ENCODE measurements around the gene FTL. TPM values are rescaled to one million over a fixed set of nuclear protein-coding genes. Genes with fewer than 3 reads are reported as not detected.
A peak's percentile ranks its signal among the peaks of the same experiment; 100 is the strongest.

The FTL gene
- total RNA-seq, 1 experiment from 2014 or later, result 2,963 TPM

GRCh38 chr19:49014123-49014869 is 49.2 kb downstream of the FTL start:
- peaks cover 3% of the 10 kb centered on the region; the same call in 1 of the 2 replicates for H3K36me3 ChIP-seq (ENCODE audit: control insufficient read depth, insufficient read depth, low read length)
- BruUV-seq (replicated peaks), result no TSS peak
- Mint-ChIP-seq H3K27me3 (ENCODE audit: insufficient read depth, unreplicated experiment) (no peaks in the 10 kb centered on the region), H3K9me3 (ENCODE audit: unreplicated experiment) (no peaks in the 10 kb centered on the region), H3K4me1 (ENCODE audit: low read depth, unreplicated experiment) (peaks cover 5% of the 10 kb centered on the region), H3K36me3 (ENCODE audit: insufficient read depth, unreplicated experiment) (peaks cover 41% of the 10 kb centered on the region), H3K27ac (ENCODE audit: unreplicated experiment) (peak overlapping the region; percentile 37), H3K4me3 (ENCODE audit: unreplicated experiment) (no peak overlapping the region)
- H3K4me1 ChIP-seq, result 0 out of 2 replicates have a peak, but pooled peaks cover 4% of the 10 kb centered on the region
- H3K9me3 ChIP-seq, result no peaks in the 10 kb centered on the region
- ChIA-PET CTCF (interaction anchor here (0.6 to 0.9 kb wide), 2 partner anchors 21 to 460 kb away, joined by 3 to 8 read pairs; partner anchors contain the start of genes GYS1 and RUVBL2), POLR2A (no interaction called here)
- no peak for TF ChIP-seq CTCF (IDR thresholded peaks at IDR 0.05; ENCODE audit: insufficient read depth in 1 of 2, low read depth in 1 of 2, low read length in 1 of 2, severe bottlenecking in 1 of 2, unreplicated experiment in 1 of 2)
- intact Hi-C loops (cut with micrococcal nuclease; ENCODE audit: unreplicated experiment), result no loop called here
- no peak overlapping the region for H3K4me3 ChIP-seq (ENCODE audit: low read depth, low read length)
- no peak for DNase-seq
- no peaks in the 10 kb centered on the region for H3K27me3 ChIP-seq (replicated peaks; ENCODE audit: control insufficient read depth, insufficient read depth, low read length)

- H3K27me3 ChIP-seq (replicated peaks; ENCODE audit: control insufficient read depth, insufficient read depth, low read length), result no peaks in the 10 kb centered on the region
- H3K4me1 ChIP-seq, result 0 out of 2 replicates have a peak, but pooled peaks cover 9% of the 10 kb centered on the region
- no peak overlapping the region for H3K4me3 Mint-ChIP-seq (ENCODE audit: unreplicated experiment)
- H3K36me3 ChIP-seq (ENCODE audit: control insufficient read depth, insufficient read depth, low read length), result peaks cover 1% of the 10 kb centered on the region; the same call in 1 of the 2 replicates
- H3K4me1 Mint-ChIP-seq (ENCODE audit: low read depth, unreplicated experiment), result peaks cover 6% of the 10 kb centered on the region
- H3K27ac Mint-ChIP-seq (ENCODE audit: unreplicated experiment), result no peak overlapping the region
- H3K4me3 ChIP-seq (ENCODE audit: low read depth, low read length), result no peak overlapping the region
- ChIA-PET POLR2A (no interaction called here), CTCF (interaction anchor here (0.6 kb wide), 1 partner anchor 461 kb away, joined by 8 read pairs; no protein-coding TSS in a partner anchor)
- H3K9me3 ChIP-seq, result no peaks in the 10 kb centered on the region
- H3K36me3 Mint-ChIP-seq (ENCODE audit: insufficient read depth, unreplicated experiment), result peaks cover 40% of the 10 kb centered on the region
- BruUV-seq (replicated peaks), result no TSS peak
- DNase-seq, result no peak
- intact Hi-C loops (cut with micrococcal nuclease; ENCODE audit: unreplicated experiment), result no loop called here
- TF ChIP-seq CTCF (IDR thresholded peaks at IDR 0.05; ENCODE audit: insufficient read depth in 1 of 2, low read depth in 1 of 2, low read length in 1 of 2, severe bottlenecking in 1 of 2, unreplicated experiment in 1 of 2), result no peak
- H3K9me3 Mint-ChIP-seq (ENCODE audit: unreplicated experiment), result no peaks in the 10 kb centered on the region
- no peaks in the 10 kb centered on the region for H3K27me3 Mint-ChIP-seq (ENCODE audit: insufficient read depth, unreplicated experiment)
Observed at GRCh38 chr19:49014870-49015255, 49.8 kb downstream of the FTL start.

GRCh38 chr19:49016067-49016839 is 51.1 kb downstream of the FTL start:
- peak overlapping the region; percentile 32 for H3K4me3 Mint-ChIP-seq (ENCODE audit: unreplicated experiment)
- no peaks in the 10 kb centered on the region for H3K9me3 Mint-ChIP-seq (ENCODE audit: unreplicated experiment)
- Histone ChIP-seq H3K9me3 (no peaks in the 10 kb centered on the region), H3K27me3 (replicated peaks; ENCODE audit: control insufficient read depth, insufficient read depth, low read length) (no peaks in the 10 kb centered on the region), H3K4me1 (0 out of 2 replicates have a peak, but pooled peaks cover 9% of the 10 kb centered on the region), H3K4me3 (ENCODE audit: low read depth, low read length) (no peak overlapping the region), H3K36me3 (ENCODE audit: control insufficient read depth, insufficient read depth, low read length) (peaks cover 1% of the 10 kb centered on the region; the same call in 1 of the 2 replicates)
- no TSS peak for BruUV-seq (replicated peaks)
- POLR2A ChIA-PET, result no interaction called here
- CTCF ChIA-PET, result interaction anchor here (0.9 kb wide), 1 partner anchor 23 kb away, joined by 5 read pairs; the partner anchor contains the start of genes GYS1 and RUVBL2
- peaks cover 17% of the 10 kb centered on the region for H3K4me1 Mint-ChIP-seq (ENCODE audit: low read depth, unreplicated experiment)
- no peaks in the 10 kb centered on the region for H3K27me3 Mint-ChIP-seq (ENCODE audit: insufficient read depth, unreplicated experiment)
- no peak for TF ChIP-seq CTCF (IDR thresholded peaks at IDR 0.05; ENCODE audit: insufficient read depth in 1 of 2, low read depth in 1 of 2, low read length in 1 of 2, severe bottlenecking in 1 of 2, unreplicated experiment in 1 of 2)
- peaks cover 36% of the 10 kb centered on the region for H3K36me3 Mint-ChIP-seq (ENCODE audit: insufficient read depth, unreplicated experiment)
- peak overlapping the region; percentile 20 for H3K27ac Mint-ChIP-seq (ENCODE audit: unreplicated experiment)
- intact Hi-C loops (cut with micrococcal nuclease; ENCODE audit: unreplicated experiment), result no loop called here
- DNase-seq, result no peak
